GM21381 (cell line): ENCODE measurements around the gene SLC15A3.
A peak's percentile ranks its signal among the peaks of the same experiment; 100 is the strongest.

Experiments used
- ATAC-seq: cut with Tn5 transposase; IDR thresholded peaks from one replicate; pipeline ENCODE4 v1.9.1; 2021; ENCODE audit warnings: mild to moderate bottlenecking, moderate library complexity; ENCODE audit not compliant: unreplicated experiment

SLC15A3 gene

DNA sequence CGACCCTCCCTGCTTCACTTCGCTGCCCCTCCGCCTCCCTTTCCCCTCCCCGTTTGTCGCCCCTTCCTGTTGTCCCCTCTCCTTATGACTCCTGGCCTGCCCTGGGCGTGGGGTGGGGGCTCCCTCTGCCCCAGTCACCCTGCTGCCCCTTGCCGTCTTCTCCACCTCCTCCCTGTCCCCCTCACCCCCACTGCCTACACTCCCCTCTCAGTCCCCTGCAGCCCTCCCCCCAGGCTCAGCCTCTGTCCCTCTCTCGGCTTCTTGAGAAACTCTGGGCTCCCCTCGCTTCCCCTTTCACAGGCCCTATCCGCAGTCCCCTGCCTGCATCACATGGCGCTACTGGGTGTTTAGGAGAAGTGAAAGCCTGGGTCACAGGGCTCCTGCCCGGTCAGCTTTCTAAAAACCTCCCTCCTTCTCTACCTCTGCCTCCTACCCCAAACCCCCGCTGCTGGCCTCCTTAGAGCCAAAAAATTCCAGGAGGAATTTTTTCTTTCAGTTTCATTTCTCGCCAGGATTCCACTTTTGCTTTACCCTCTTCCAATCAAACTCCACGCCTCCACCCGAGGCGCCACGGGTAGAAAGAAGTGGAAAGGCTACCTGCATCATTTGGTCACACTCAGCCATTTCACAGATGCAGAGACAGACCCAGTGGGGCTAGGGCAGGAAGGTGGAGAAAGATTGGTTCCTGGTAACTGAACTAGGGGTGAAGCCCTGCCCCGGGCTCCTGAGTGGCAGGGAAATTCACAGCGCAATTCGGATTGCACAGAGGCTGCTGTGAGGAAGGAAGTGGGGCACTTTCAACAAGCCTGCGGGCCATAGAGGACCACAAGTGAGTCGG is at the start of gene SLC15A3:
Gene SLC15A3 (minus strand): TSS at position 273 of the 838 bp plus-strand sequence. CDS start 625 bp downstream, outside the sequence.
- peak; percentile 67 for ATAC-seq

GRCh38 chr11:61000426-61000825 is 48.5 kb upstream of the SLC15A3 start:
- no peak for ATAC-seq

DNA sequence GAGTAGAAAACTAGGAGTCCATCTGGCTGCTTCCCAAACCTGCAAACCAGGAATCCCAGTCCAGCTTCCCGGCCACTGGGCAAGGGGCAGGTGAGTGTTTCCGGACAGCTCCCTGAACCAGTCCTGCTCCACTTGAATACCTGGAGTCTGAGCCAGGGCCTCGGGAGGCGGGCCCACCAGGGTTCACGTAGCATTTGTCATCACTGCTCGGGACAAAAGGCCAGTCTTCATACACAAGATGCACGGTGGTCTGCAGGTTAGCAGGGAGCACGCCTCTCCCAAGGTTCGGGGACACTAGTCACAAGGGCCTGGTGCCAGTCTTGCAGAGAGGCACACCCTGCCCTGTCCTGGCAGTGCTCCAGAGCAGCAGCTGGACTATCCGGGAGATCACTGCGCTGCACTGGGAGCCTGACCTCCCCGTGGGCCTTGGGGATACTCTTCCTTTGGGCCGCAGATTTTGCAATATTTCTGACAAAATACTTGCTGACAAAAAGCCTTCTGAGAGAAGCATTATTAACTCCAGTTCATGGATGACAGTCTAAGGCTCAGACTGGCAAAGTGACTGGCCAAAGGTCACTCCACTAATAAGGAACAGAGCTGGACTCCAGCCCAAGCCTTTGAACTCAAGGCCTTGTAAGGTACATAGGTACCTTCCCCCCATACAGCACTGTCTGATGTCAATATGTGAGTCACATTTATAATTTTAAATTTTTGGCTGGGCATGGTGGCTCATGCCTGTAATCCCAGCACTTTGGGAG is 44.6 kb upstream of the SLC15A3 start:
- ATAC-seq: no peak

- ATAC-seq: no peak
Measured at GRCh38 chr11:60995798-60996197, 43.8 kb upstream of the SLC15A3 start.

- no peak for ATAC-seq
Measured at GRCh38 chr11:60994541-60995080, 42.6 kb upstream of the SLC15A3 start.

DNA sequence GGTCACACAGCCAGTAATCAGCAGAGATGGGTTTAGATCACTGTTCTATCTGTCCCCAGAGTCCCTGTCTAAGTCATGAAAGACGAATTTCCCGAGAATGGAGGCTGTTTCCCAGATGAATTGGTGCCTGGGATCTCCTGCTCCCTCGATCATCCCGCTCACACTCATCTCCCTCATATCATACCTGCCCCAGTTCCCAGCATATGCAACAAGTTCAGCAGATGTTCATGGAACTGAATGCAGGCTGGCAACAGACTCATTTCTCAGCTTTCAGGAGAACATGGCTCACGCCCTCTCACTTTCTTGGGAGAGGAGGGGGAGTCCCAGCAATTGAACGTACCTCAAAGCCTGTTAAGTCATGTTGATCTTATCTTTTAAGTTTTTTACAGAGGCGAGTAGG is 41.6 kb upstream of the SLC15A3 start:
- no peak for ATAC-seq

GRCh38 chr11:60992842-60993409 is 41.0 kb upstream of the SLC15A3 start:
- no peak for ATAC-seq

DNA sequence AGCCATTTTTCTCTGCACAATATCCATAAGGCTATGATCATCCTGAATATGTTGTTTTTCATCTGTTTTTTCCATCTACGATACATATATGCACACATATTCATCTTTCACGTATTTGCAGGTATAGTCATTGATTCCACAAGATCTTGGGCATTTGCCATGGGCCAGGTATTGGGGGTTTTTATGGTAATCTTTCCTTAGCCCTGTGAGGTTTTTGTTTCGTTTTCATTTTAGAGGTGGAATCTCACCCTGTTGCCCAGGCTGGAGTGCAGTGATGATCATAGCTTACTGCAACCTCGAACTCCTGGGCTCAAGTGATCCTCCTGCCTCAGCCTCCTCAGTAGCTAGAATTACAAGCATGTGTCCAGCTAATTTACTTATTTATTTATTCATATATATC is 39.5 kb upstream of the SLC15A3 start:
- ATAC-seq: no peak

DNA sequence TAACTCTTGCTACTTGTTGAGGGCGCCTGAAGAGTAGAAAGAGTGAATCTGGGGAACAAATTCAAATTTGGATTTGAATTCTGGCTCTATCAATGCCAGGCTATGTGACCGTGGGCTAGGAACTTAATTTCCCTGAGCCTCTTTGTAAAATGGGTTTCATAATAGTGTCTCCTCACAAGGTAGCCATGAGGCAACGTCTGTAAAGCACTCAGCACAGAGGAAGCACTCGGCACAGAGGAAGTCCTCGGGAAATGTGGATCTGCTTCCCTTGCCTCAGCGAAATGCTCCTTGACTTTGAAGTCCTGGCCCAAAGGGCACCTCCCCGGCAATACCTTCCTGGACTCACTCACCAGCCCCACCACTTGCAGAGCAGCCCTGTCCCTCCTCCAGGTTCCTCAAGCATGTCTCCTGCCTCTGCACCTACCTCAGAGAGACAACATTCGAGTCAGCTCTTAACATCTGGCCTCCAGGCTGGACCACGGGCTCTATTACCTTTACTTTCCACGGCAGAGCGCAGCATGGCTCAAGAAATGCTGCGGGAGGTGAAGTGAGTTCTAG is 37.2 kb upstream of the SLC15A3 start:
- no peak for ATAC-seq

GRCh38 chr11:60988658-60989057 is 36.7 kb upstream of the SLC15A3 start:
- ATAC-seq: no peak

DNA sequence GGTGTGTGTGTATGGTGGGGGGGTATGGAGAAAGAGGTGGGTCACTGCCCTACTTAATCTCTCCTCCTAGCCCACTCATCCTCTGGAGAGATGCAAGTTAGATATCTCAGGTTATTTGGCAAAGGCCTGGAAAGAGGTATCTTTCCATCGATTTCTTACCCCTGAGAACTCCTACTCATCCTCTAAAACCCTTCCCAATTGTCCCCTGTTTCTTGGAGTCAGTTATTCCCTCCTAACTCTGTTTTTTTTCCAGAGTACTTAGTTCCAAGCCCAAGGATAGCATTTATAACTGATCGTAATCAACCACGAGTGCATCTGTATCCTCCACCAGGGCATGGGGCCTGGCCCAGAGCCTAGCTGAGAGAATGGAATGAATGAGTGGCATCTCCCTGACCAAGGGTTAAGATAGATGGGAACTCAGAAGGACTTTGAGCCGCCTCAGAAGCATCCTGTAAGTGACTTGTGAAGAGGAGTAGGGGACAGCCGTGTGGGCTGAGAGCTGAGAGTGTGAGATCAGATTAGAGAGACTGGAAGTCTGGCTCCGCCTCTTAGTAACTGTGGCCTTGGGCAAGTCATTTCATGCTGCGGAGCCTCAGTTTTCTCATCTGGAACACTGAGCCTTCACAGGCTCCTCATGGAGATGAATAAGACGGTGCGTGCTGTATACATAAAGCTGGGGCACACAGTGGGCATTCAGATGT is 35.8 kb upstream of the SLC15A3 start:
- no peak for ATAC-seq

GRCh38 chr11:60985991-60986915 is 34.3 kb upstream of the SLC15A3 start:
- ATAC-seq: no peak

- ATAC-seq: no peak
Measured at GRCh38 chr11:60985501-60985900, 33.5 kb upstream of the SLC15A3 start.

DNA sequence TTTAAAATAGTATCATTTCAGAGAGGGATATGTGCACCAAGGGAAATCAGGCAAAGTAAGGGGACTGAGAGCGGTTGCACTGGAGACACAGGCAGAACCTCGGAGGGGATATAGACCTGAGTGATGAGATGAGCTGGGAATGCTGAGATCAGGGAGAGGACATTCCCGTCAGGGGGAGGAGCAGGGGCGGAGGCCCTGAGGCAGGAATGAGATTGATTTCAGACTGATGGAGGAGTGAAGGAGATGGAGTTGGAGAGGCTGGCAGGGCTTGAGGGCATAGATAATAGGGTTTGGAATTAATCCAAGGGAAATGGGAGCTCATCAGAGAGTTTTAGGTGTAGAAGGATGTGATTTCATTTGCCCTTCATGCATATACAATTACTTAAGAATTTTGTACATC is 32.7 kb upstream of the SLC15A3 start:
- ATAC-seq: no peak

GRCh38 chr11:60984149-60984548 is 32.2 kb upstream of the SLC15A3 start:
- ATAC-seq: no peak

- no peak for ATAC-seq
Measured at GRCh38 chr11:60982184-60982583, 30.2 kb upstream of the SLC15A3 start.

DNA sequence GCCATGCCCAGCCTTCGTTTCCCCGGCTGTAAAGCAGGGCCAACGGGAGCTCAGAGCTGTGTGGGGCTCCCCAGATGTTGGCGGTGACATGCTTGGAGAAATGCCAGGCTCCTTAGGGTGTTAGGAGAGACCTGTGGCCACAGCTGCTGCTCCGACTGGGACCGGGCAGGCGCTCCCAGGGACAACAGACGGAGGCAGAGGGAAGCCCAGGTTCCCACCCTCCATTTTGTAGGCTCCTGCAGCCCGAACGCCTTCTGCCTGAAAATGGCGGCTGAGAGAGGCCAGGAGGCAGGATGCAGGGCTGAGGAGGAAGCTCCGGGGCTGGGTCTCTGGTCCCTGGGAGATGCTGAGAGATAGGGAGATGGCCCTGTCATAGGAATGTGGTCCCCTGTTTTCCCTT is 29.5 kb upstream of the SLC15A3 start:
- ATAC-seq: no peak

DNA sequence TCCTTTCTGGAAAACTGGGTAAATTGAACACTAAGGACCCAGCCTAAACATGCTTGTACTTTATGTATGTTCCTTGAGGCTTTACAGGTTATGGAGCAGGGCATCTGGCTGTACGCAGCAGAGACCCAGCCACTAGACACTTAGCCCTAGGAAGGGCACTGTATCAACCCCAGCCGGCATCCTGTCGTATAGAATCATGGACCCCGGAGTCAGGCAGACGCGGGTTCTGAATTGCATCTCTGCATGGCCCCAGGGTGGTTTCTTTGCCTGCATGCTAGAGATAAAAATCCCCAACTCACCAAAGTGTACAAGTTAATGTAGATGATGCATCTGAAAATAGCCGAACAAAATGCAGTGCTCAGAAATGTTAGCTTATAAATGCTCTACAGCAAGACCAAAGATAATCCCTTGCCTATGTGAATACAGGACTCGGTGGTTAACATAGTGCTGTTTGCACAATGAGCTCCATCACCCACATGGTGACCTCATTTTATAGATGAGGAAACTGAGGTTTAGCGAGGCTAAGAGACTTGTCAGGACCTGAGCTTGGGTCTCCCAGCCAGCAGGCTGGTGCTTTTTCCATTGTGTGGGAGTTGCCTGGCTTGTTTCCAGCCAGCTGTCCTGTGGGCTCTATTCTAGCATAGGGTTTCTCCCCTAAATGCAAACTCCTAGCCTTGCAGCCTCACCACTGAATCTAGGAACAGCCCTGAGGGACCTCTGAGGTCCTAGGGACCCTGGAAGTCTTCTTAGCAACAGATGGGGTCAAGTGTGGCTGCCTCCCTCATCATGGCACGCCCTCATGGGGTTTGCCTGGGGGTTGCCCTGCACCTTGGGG is 26.8 kb upstream of the SLC15A3 start:
- no peak for ATAC-seq

GRCh38 chr11:60977836-60978235 is 25.9 kb upstream of the SLC15A3 start:
- ATAC-seq: no peak
